ENCODE data around the gene SLC47A1.

SLC47A1 gene

GRCh38 chr17:19614900-19615299 is 81.2 kb downstream of the SLC47A1 start:
- Histone ChIP-seq H3K27me3 (ENCODE audit: insufficient read depth, low read depth) (no peaks in the 10 kb centered on the region), H3K9ac (no peak overlapping the region), H3K79me2 (ENCODE audit: insufficient read depth, low read depth) (no peaks in the 10 kb centered on the region), H4K20me1 (ENCODE audit: insufficient read depth) (no peaks in the 10 kb centered on the region), H2AFZ (ENCODE audit: low read depth) (no peak overlapping the region), H3K27ac (no peak overlapping the region), H3K36me3 (ENCODE audit: insufficient read depth) (no peaks in the 10 kb centered on the region), H3K4me2 (no peak overlapping the region), H3K4me1 (ENCODE audit: low read depth, poor library complexity, severe bottlenecking) (no peaks in the 10 kb centered on the region), H3K4me3 (IDR thresholded peaks at IDR 0.05; ENCODE audit: insufficient read depth, low read depth, low read length) (no peak overlapping the region)
- no peak for TF ChIP-seq CTCF (conservative IDR thresholded peaks at IDR 0.05; ENCODE audit: low read depth, low read length)

GRCh38 chr17:19618015-19618414 is 84.4 kb downstream of the SLC47A1 start:
- no peak overlapping the region for H3K4me3 ChIP-seq (IDR thresholded peaks at IDR 0.05; ENCODE audit: insufficient read depth, low read depth, low read length)
- H3K27me3 ChIP-seq (ENCODE audit: insufficient read depth, low read depth), result no peaks in the 10 kb centered on the region
- no peaks in the 10 kb centered on the region for H3K36me3 ChIP-seq (ENCODE audit: insufficient read depth)
- no peaks in the 10 kb centered on the region for H4K20me1 ChIP-seq (ENCODE audit: insufficient read depth)
- no peaks in the 10 kb centered on the region for H3K79me2 ChIP-seq (ENCODE audit: insufficient read depth, low read depth)
- TF ChIP-seq CTCF (conservative IDR thresholded peaks at IDR 0.05; ENCODE audit: low read depth, low read length), result no peak
- no peak overlapping the region for H3K4me2 ChIP-seq
- H3K4me1 ChIP-seq (ENCODE audit: low read depth, poor library complexity, severe bottlenecking), result no peaks in the 10 kb centered on the region
- H3K27ac ChIP-seq, result no peak overlapping the region
- H2AFZ ChIP-seq (ENCODE audit: low read depth), result no peak overlapping the region
- no peak overlapping the region for H3K9ac ChIP-seq

GRCh38 chr17:19619705-19620325 is 86.2 kb downstream of the SLC47A1 start:
- Histone ChIP-seq H3K79me2 (ENCODE audit: insufficient read depth, low read depth) (no peaks in the 10 kb centered on the region), H3K27me3 (ENCODE audit: insufficient read depth, low read depth) (no peaks in the 10 kb centered on the region), H3K4me1 (ENCODE audit: low read depth, poor library complexity, severe bottlenecking) (peaks cover 1% of the 10 kb centered on the region), H2AFZ (ENCODE audit: low read depth) (no peak overlapping the region), H3K9ac (no peak overlapping the region), H3K27ac (no peak overlapping the region), H3K4me2 (no peak overlapping the region), H3K36me3 (ENCODE audit: insufficient read depth) (no peaks in the 10 kb centered on the region), H3K4me3 (IDR thresholded peaks at IDR 0.05; ENCODE audit: insufficient read depth, low read depth, low read length) (no peak overlapping the region), H4K20me1 (ENCODE audit: insufficient read depth) (no peaks in the 10 kb centered on the region)
- no peak for TF ChIP-seq CTCF (conservative IDR thresholded peaks at IDR 0.05; ENCODE audit: low read depth, low read length)

GRCh38 chr17:19621697-19622096 is 88.0 kb downstream of the SLC47A1 start:
- H3K27me3 ChIP-seq (ENCODE audit: insufficient read depth, low read depth), result no peaks in the 10 kb centered on the region
- peaks cover 3% of the 10 kb centered on the region for H3K4me1 ChIP-seq (ENCODE audit: low read depth, poor library complexity, severe bottlenecking)
- no peaks in the 10 kb centered on the region for H3K36me3 ChIP-seq (ENCODE audit: insufficient read depth)
- H3K4me3 ChIP-seq (IDR thresholded peaks at IDR 0.05; ENCODE audit: insufficient read depth, low read depth, low read length), result no peak overlapping the region
- no peak overlapping the region for H3K27ac ChIP-seq
- no peak overlapping the region for H3K9ac ChIP-seq
- H2AFZ ChIP-seq (ENCODE audit: low read depth), result no peak overlapping the region
- no peak overlapping the region for H3K4me2 ChIP-seq
- H4K20me1 ChIP-seq (ENCODE audit: insufficient read depth), result no peaks in the 10 kb centered on the region
- H3K79me2 ChIP-seq (ENCODE audit: insufficient read depth, low read depth), result no peaks in the 10 kb centered on the region
- no peak for TF ChIP-seq CTCF (conservative IDR thresholded peaks at IDR 0.05; ENCODE audit: low read depth, low read length)

Data from KMS-11 (cell line).